Kidney glomerular epithelial cell (primary cell): ENCODE results near the gene GALR2.
"Not testable (repeated sequence)": the region's sequence is repeated elsewhere in the genome, so short reads cannot be mapped to it uniquely, and the experiment has no call there.

Experiments used
- DNase-seq: peaks from one replicate; lab custom pipeline; 2025; lab: John Stamatoyannopoulos, UW

Gene GALR2

GRCh38 chr17:76050538-76051467 lies 23.8 kb upstream of the GALR2 start:
- peak; percentile 93 for DNase-seq

GRCh38 chr17:76051561-76051960 lies 23.0 kb upstream of the GALR2 start:
- peak; percentile 60 for DNase-seq

GRCh38 chr17:76053246-76054111 lies 21.1 kb upstream of the GALR2 start:
- DNase-seq, result peak; percentile 49

- DNase-seq, result no peak
Observed at GRCh38 chr17:76054112-76054476, 20.5 kb upstream of the GALR2 start.

- DNase-seq, result no peak
Observed at GRCh38 chr17:76056882-76057281, 17.7 kb upstream of the GALR2 start.

- not testable (repeated sequence) for DNase-seq
Observed at GRCh38 chr17:76058264-76058663, 16.3 kb upstream of the GALR2 start.

- DNase-seq, result no peak
Observed at GRCh38 chr17:76063875-76064546, 10.6 kb upstream of the GALR2 start.

GRCh38 chr17:76065775-76066174 lies 8.8 kb upstream of the GALR2 start:
- no peak for DNase-seq

GRCh38 chr17:76071531-76072147 lies 2.9 kb upstream of the GALR2 start:
- no peak for DNase-seq

GRCh38 chr17:76072148-76072858 lies 2.3 kb upstream of the GALR2 start, which contains the start of gene SRP68:
SRP68 (minus strand) TSS chr17:76072517; CDS start chr17:76072491, 26 bp downstream.
- DNase-seq, result peak; percentile 69

GRCh38 chr17:76075364-76076145 lies 974 bp downstream of the GALR2 start:
- no peak for DNase-seq

GRCh38 chr17:76076146-76076764 lies 1.7 kb downstream of the GALR2 start:
- no peak for DNase-seq

- DNase-seq, result no peak
Observed at GRCh38 chr17:76076765-76077583, 2.4 kb downstream of the GALR2 start.

- no peak for DNase-seq
Observed at GRCh38 chr17:76077584-76078110, 3.1 kb downstream of the GALR2 start.

GRCh38 chr17:76078370-76078769 lies 3.8 kb downstream of the GALR2 start:
- not testable (repeated sequence) for DNase-seq

GRCh38 chr17:76078860-76079534 lies 4.4 kb downstream of the GALR2 start, which contains the start of gene ZACN:
ZACN (plus strand) TSS chr17:76079182; CDS start chr17:76079265, 83 bp downstream.
- no peak for DNase-seq

- no peak for DNase-seq
Observed at GRCh38 chr17:76079535-76079955, 5.0 kb downstream of the GALR2 start.
